ENCODE measurements around the gene LRBA.

The LRBA gene

DNA sequence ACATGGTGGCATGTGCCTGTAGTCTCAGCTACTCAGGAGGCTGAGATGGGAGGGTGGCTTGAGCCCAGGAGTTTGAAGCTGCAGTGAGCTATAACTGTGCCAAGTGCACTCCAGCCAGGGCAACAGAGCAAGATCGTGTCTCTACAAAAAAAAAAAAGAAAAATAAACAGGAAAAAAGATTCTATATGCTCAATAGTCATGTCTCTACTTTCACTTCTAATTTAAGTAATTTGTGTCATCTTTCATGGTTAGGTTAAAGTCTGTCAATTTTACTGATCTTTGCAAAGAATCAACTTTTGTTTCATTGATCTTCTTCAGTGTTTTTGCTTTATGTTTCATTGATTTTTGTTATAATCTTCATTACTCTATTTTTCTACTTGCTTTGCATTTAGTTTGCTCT lies 539.3 kb downstream of the LRBA start:
- no peak for DNase-seq

DNA sequence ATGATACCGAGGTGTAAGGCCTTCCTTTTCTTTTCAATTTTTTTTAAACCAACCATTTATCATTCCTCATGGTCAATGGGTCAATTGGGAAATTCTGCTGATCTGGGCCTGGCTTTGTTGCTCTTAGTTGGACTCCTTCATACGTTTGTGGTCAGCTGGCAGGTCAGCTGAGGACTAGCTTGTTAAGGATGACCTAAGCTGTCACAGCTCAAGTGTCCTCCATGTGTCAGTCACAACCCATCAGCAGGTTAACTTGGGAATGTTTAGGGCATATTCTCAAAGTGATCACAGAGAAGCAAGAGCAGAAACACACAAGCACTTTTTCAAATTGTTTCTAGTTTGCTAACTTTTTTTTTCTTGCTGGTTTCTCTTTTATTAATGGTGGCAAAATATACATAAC lies 550.6 kb downstream of the LRBA start:
- no peak for DNase-seq

DNA sequence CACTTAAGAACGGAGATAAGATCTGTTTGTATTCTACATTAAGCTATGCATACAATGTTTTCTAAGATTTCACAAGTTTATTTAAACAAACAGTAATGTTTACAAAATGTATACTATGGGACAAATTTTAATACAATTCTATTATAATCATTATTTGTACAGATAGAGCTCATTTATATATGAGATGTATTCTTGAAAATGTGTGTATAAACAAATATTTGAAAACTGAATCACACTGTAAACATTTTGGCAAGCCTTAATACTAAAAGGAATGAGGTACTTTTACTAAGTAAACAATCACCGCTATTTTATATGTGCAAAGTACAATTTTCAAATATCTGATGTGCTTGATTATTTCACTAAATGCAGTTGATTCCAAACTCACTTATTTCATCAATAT lies 552.3 kb downstream of the LRBA start:
- DNase-seq: no peak

DNA sequence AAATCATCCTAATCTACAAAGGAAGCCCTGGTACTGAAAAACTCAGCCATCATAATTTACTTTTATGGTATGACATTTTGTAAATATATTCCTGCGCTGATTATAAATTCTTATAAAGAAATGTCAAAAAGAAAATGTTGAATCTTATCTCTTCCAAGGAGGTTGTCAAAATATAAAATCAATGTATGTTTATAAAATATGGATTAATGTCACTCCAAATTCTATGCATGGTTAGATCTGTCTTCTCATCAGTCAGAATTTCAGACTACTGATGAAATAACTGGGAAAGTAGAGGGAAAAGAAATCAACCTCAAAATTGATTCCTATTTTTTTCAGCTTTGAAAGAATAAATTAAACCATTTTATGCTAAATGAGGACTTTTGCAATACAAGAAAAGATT lies 553.1 kb downstream of the LRBA start:
- no peak for DNase-seq

DNA sequence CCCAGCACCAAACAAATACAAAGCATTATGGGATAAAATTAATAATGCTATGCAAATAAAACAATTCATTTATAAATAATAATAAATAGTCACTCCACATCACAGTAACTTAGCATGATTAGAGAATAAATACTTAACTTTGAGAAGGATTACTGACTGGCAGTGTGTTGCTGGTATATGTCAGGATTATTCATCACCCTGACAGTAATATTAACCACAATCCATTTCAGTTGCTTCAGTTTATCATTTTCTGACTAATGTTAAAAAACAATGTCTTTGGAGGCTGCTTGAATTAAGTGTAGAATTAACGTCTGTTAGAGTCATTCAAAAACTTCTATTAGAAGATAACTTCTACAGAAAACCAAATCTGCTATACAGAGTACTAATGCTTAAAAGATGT lies 557.3 kb downstream of the LRBA start:
- no peak for DNase-seq

DNA sequence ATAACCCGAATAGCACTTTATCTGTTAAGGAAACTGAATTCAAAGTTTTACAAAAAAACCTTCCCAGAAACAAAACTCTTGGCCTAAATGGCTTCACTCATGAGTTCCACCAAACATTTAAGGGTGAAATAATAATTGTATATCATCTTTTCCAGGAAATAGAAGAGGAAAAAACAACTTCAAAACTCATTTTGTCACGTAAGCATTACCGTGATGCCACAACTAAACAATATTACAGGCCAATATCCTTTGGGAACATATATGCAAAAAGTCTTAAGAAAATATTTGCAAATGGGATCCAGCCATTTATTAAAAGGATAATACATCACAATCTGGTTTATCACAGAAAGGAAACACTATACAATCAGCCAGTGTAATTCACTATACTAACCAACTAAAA lies 563.2 kb downstream of the LRBA start:
- no peak for DNase-seq

DNA sequence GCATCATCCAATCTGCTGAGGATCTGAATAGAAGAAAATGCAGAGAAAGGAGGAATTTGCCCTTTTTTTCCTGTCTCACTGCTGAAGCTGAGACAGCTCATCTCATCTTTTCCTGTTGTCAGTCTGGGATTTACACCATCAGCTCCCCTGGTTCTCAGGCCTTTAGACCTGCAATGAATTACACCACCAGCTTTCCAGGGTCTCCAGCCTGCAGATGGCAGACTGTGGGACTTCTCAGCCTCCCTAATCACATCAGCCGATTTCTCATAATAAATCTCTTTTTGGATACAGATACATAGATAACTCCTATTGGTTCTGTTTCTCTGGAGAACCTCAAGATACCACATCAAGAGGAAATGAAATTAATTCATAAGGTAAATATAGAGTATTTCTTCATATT lies 567.7 kb downstream of the LRBA start:
- DNase-seq: no peak

DNA sequence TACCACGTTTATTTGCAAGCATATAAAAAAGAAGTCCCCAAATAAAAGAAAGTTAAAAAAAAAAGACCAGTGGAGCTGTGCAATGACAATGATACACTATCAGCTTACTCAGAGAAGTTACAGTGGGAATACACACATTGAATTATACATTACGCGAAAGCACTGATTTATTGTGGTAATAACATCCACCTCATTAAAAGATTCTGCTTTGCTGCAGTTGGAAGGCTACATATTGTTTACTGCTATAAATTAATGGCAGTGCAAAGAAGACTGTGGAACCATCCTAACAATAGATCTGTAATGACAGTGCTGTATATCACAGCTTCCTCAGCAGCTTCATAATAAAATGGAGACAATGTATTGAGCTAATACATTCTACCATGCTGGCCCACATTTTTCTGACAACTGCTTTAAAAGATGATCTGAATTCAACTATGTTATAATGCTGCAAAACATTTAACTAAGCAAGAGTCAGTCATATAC lies 575.6 kb downstream of the LRBA start:
- DNase-seq: no peak

DNA sequence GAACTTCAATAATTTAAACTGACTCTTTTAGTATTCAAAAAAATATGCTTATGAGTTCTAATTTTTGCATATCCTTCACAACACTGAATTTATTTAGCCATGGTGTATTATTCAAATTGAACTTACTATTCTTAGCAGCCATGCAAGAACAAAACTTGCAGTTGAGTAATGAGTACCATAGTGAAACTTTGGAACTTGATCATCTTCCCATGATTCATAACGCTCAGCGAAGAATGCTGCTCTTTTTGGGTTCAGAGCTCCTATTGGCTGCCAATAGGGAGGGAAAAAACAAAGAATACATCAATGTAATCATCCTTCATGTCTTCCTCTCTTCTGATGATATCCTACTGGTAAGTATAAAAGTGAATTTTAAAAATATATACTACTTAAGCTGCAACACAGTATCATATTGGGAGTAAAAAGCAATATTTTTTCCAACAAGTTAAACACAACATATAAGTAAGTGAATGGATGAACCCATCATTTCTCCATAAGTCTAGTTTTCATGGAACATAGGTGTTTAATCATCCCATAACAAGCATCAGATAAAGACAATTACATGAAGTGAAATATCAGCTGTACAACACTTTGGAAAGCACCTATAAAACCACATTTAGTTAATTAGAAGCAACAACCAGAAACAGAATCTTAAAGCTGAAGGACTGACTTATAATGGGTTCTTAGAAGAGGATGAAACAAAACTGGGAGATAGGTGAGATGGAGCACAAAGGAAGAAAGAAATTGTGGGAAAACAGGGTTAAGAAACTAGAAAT lies 578.3 kb downstream of the LRBA start:
- no peak for DNase-seq

DNA sequence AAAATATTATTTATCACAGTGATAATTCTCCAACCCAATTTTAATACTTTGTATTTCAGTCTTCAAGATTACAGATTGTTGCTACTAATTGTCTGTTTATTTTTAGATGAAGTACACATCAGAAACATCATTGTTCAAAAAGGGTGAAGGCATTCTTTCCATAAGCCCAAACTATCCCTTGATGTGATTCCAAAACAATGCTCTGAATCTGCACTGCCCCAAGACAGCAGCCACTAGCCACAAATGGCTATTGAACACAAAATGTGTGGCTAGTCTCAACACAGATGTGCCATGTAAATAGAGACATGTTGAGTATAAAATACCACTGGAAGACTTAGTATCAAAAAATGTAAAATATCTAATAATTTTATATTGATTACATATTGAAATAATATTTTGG lies 583.9 kb downstream of the LRBA start:
- DNase-seq: no peak

DNA sequence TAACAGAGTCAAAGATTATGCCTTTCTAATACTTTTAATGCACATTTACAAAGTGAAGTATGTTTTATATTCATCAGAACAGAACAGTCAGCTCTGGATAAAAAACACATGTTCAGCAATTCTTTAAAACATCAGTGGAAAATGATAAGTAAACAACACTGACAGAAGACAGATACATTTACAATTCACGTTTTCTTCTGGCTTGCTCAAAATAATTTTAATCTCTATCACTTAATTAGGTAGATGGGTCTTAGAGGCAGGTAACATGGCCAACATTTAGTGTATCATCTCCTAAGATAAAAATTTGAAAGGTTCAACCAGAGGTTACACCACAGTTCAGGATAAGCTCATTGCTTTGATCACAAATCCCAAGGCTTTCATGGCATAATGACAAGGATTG lies 589.9 kb downstream of the LRBA start:
- no peak for DNase-seq

DNA sequence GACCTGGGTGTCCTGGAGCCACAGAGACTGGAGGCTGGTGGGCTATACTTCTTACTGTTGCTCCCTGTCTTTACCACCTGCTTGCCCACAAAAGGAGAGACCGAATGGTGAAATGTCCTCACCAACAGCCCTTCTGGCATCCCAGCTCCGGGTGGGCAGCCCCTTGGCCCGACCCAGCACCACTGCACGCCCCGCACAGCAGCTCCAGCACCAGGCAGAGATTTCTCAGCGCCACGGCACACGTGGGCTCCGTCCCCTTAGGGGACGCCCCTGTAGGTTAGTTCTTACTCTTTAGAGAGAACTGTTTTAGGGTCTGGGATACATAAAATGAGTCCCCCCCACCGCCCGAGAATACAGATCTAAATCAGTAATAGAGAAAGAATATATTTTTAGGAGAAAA lies 591.6 kb downstream of the LRBA start:
- DNase-seq: no peak

DNA sequence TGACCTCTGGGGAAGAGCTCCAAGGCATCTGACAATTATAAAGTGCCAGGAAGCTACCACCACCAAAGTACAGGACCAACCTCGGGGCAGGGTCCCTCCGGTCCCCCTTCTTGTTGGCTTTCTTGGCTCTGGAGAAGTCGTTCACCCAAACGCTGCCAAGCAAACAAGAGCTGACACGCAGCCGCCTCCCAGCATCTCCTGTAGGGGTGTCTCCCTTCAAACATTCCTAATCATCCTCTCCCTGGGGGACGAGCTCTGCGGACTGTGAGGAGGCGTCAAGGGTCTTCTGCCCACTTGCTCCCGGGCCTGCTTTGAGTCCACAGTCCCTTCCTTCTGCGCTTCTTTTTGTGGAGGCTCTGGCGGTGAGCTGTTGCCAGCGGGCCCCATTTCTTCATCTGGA lies 592.0 kb downstream of the LRBA start:
- no peak for DNase-seq

DNA sequence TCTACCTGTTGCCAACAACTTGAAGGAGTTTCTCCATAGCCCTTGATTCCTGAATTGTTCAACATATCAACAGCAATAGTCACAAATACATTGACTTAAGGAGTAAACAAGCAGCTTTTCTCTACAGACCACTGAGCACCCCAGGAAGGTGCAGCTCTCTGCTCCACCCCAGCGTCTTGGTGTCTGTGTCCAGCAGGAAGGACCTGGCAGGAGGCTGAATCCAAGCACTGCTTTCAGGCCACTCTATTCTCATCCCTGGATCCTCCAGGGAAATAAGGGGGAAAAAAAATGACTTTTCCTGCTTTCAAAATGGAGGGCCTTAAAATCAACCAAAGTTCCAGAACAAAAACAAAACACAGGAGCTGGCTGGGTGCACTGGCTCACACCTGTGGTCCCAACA lies 593.5 kb downstream of the LRBA start:
- no peak for DNase-seq

DNA sequence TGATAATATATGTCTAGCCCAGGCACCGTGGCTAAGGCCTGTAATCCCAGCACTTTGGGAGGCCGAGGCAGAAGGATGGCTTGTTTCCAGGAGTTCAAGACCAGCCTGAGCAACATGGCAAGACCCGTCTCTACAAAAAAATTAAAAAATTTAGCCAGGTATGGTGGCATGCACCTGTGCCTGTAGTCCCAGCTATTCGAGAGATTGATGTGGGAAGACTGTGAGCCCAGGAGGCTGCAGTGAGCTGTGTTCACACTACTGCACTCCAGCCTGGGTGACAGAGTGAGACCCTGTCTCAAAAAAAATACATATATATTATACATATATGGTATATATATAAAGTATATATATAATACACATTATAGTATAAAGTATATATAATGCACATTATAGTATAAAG lies 595.1 kb downstream of the LRBA start:
- DNase-seq: no peak

DNA sequence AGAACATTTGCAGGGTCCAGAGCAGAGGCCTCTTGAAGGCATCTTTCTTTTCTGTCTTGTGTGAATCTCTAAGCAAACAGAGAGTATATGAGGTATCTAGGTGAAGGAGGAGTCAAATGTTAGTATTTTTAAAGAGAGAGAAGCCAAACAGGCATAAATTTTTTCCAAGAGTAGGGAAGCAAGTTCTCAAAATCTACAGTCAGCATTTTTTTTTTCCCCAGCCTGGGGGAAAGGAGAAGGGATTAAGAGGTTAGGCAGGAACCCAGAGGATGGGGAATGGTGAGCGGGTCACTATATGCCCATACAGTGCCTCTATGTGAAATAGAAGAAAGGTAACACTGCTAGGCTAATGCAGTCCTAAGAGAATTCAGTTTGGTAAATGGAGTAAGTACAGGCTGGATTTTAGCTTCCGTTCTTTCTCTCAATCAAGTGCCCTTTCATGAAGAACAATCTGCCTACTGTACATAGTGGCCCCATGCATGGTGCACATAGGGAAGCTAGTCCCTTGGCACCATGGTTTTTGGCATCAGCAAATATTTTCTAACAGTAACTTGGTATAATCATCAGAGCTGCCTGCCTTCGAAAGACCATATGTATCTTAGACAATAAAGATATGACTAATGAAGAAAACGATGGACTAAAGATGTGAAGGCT lies 596.2 kb downstream of the LRBA start:
- DNase-seq: no peak

DNA sequence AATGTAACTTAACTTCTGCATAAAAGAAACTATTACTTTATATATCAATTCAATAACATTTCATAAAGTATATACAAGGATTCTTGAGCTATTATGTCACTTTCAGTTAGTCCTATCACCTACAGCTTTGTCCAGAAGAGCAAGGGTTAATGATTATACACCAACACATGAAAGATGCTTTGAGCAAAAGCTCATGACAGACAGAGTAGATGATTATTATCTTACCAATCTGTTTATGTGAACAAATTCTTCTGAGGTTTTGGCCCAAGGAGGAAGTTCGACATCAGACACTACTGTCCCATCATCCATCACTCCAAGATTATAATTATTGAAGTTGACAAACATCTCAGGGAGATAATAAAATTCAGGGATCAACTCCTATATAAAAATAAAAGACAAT lies 599.9 kb downstream of the LRBA start:
- no peak for DNase-seq

DNA sequence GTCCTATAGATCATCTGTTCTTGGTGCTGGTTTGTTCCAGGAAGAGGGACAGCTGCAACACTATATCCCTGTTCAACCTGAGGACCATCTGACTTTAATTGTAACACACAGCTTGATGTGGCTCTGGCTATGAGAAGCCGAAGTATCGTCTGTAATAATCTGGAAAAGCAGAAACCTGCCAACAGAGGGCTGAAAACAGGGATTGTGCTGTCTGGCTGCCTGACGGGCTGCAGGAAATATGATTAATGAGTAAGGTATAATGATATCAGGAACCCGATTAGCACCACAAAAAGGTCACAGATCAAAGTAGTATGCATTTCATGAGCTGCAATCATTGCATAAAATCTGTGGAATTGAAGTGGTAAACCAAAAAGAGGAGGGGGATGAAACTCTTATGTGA lies 603.6 kb downstream of the LRBA start:
- no peak for DNase-seq

DNA sequence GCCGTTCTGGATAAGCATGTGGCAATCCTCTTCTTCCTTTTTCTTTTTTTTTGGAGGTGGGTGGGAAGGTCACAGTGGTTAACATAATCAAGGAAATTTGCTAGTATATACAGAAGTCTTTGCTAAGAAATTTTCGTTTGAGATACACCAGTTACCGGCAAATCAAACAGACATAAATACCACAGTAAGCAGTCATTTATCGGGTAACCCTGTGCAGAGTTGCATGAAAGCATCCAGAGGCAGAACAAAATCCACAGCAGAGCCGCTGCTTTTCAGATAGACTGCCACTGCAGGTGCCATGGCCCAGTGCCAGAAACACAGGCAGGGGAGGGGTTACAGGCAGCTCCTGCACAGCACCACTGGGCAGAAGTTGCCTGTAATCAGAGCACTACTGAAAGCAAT lies 612.2 kb downstream of the LRBA start:
- DNase-seq: no peak

DNA sequence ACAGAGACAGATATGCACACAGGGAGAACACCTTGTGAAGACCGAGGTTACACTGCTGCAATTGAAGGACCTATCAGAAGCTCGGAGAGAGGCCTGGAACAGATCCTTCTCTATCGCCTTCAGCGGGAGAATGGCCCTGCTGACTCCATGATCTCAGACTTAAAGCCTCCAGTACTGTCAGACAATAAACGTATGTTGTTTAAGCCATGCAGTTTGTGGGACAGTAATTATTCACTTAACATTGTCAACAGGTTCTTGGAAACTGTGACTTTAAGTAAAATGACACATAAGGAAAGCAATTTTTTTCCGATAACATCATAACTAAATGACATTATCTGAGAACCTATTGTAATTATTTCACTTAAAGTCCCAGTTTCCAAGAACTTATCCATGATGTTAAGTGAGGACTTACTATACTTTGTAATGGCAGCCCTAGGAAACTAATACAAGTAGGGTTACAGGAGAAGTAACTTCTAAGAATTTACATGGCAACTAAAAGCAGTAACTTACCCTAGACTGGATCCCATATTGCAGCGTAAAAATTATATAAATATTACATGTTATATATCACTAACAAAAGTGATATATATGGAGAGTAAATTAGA lies 613.9 kb downstream of the LRBA start:
- no peak for DNase-seq

DNA sequence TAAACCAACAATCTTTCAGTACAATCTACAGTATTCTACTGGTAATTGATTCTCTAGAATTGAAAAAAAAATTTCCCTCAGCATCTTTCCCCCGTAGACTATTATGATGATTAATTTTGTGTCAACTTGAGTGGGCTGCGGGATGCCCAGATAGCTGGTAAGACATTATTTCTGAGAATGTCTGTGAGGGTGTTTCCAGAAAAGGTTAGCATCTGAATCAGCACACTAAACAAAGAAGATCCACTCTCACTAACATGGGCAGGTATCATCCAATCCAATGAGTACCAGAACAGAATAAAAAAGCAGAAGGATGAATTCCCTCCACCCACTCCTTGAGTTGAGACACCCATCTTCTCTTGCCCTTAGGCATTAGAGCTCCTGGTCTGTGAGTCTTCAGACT lies 619.2 kb downstream of the LRBA start:
- no peak for DNase-seq

DNA sequence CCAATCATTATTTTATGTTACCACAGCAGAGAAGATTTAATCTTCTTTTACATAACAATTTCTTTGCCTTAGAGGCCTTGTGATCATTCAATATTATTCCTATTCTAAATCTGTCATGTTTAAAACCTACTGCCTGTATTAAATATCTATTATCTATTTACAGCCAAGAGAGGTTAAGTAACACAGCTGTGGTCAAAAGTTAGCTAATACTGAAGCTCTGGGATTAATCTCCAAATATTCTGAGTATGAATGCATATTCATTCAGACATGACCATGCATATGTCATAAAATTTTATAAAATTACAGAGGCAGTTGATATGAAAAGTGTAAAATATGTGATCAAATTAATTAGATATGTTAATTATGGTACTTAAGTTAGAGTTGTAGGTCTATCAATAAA lies 621.0 kb downstream of the LRBA start:
- no peak for DNase-seq

DNA sequence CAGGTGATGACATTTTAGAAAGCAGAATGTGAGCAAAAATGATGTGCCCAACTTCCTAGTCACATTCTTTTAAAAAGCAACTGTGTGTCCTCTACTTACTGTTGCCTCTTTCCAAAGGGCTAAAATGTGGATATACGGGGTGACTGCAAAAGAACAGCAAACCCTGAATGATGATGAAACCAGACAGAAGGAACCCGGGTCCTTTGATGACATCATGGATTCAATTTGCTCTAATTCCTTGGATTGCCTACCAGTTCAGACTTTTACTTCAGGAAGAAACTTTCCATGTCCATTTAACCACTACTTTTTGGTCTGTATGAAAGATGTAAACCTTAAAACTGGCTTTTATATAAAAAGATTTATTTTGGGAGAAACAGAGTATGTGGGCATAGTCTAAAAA lies 624.0 kb downstream of the LRBA start:
- DNase-seq: no peak

DNA sequence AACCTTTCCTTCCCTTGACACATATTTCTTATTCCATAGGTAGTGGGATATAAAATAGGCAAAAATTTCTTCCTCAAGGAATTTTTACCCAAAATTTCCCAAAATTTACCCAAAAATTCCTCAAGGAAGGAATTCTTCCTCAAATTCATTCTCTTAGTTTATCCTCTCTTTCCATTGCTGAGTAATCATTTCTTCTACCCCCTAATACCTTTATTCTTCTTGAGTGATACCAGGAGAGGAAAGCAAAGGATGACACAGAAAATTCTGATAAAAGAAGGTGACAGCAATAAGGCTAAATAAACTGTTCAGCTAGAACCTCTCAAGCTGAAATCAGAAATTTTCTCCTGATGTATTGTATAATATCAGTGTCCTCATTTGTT lies 624.6 kb downstream of the LRBA start:
- no peak for DNase-seq
